HCT116 (cell line): Measurements from ENCODE around the gene RARG. TPM values are rescaled to one million over a fixed set of nuclear protein-coding genes. Genes with fewer than 3 reads are reported as not detected.

ENCODE experiments used
- ATAC-seq: fragments of 200-7000 bp; cut with Tn5 transposase; 2 replicates; pipeline ENCODE4 v1.9.1; 2020; ENCODE audit warnings: mild to moderate bottlenecking, moderate library complexity
- BruUV-seq: library from RNA; stranded (reverse); fragments of 400-500 nt; replicated peaks from 2 replicates; lab custom pipeline; 2021; lab: Mats Ljungman, UMichigan
- CTCF ChIA-PET: fragments of 300-600 bp; sonication (Branson Sonifier 250); formaldehyde crosslinking; loops from one replicate; lab custom pipeline; 2021; ENCODE audit warnings: antibody characterized with exemption; lab: Charles Lee
- POLR2A ChIA-PET: fragments of 300-600, 350-600 bp; sonication (Branson Sonifier 250); formaldehyde crosslinking; loops from one replicate; lab custom pipeline; 2021; ENCODE audit warnings: antibody characterized with exemption; lab: Charles Lee
- RAD21 ChIA-PET, 2 experiments: fragments of 300-600 bp; sonication (Branson Sonifier 250); formaldehyde crosslinking; loops; one replicate each; lab custom pipeline; 2023; ENCODE audit warnings: low total read pairs in 2 of 2; ENCODE audit not compliant: uncharacterized antibody in 2 of 2, unreplicated experiment in 2 of 2, low non-redundant PET in 1 of 2; lab: Charles Lee
- DNase-seq: peaks from one replicate; pipeline ENCODE4 v3.0.0-alpha.2; 2010; ENCODE audit warnings: low read depth, low spot score
- H2AFZ ChIP-seq: fragments of 200-600 bp; shearing (Covaris generic), sonication (generic); 2 replicates; pipeline ENCODE4 v1.6.1; 2017; ENCODE audit warnings: low read depth, mixed run types, mixed read lengths, antibody characterized with exemption, low read length; ENCODE audit not compliant: poor library complexity, severe bottlenecking
- H3K27ac ChIP-seq: 2 replicates; pipeline ENCODE4 v1.5.1; 2012; ENCODE audit warnings: low read depth, low read length
- H3K27me3 ChIP-seq: fragments of 200-600 bp; sonication (generic); 2 replicates; pipeline ENCODE4 v1.6.1; 2016; ENCODE audit warnings: mixed run types, low read length, mixed read lengths; ENCODE audit not compliant: insufficient read depth
- H3K36me3 ChIP-seq, 2 experiments: fragments of 200-500 bp in 1 of 2; fragments of 200-600 bp in 1 of 2; sonication (Bioruptor generic) in 1 of 2; sonication (generic) in 1 of 2; 2 replicates each; pipeline versions ENCODE4 v1.5.1 to v1.6.1; 2014 to 2016; ENCODE audit warnings: low read length in 2 of 2, inconsistent platforms in 1 of 2, mixed read lengths in 1 of 2, mixed run types in 1 of 2; ENCODE audit not compliant: insufficient read depth in 2 of 2, control insufficient read depth in 1 of 2
- H3K4me1 ChIP-seq, 2 experiments: fragments of 200-600 bp in 1 of 2; sonication (generic) in 1 of 2; 2 replicates each; pipeline versions ENCODE4 v1.5.1 to v1.6.1; 2012 to 2017; ENCODE audit warnings: low read length in 2 of 2, inconsistent platforms in 1 of 2, mild to moderate bottlenecking in 1 of 2, mixed read lengths in 1 of 2, mixed run types in 1 of 2, moderate library complexity in 1 of 2; ENCODE audit not compliant: insufficient read depth in 2 of 2, control insufficient read depth in 1 of 2
- H3K4me2 ChIP-seq: fragments of 200-600 bp; sonication (generic); 2 replicates; pipeline ENCODE4 v1.6.1; 2017; ENCODE audit warnings: mixed run types, low read length, mixed read lengths
- H3K4me3 ChIP-seq, 2 experiments: fragments of 200-600 bp in 1 of 2; sonication (generic) in 1 of 2; replicated peaks in 1 of 2; 2 replicates each; pipeline ENCODE4 v1.5.1; 2011 to 2016; ENCODE audit warnings: low read length in 2 of 2, control low read depth in 1 of 2, low read depth in 1 of 2, mild to moderate bottlenecking in 1 of 2, mixed read lengths in 1 of 2, mixed run types in 1 of 2
- H3K79me2 ChIP-seq: fragments of 200-600 bp; sonication (generic); 2 replicates; pipeline ENCODE4 v1.6.1; 2017; ENCODE audit warnings: mild to moderate bottlenecking, mixed run types, low read length, moderate library complexity, mixed read lengths; ENCODE audit not compliant: insufficient read depth
- H3K9ac ChIP-seq: fragments of 200-600 bp; sonication (generic); 2 replicates; pipeline ENCODE4 v1.6.1; 2016; ENCODE audit warnings: low read length, mixed read lengths
- H3K9me2 ChIP-seq: fragments of 200-600 bp; sonication (generic), shearing (Covaris generic); 2 replicates; pipeline ENCODE4 v1.6.1; 2017; ENCODE audit warnings: mixed run types, mild to moderate bottlenecking, moderate library complexity; ENCODE audit not compliant: insufficient read depth
- H3K9me3 ChIP-seq, 2 experiments: fragments of 200-500 bp in 1 of 2; fragments of 200-600 bp in 1 of 2; sonication (Bioruptor generic) in 1 of 2; sonication (generic) in 1 of 2; 2 replicates each; pipeline ENCODE4 v1.6.1; 2014 to 2017; ENCODE audit warnings: low read length in 2 of 2, mixed read lengths in 2 of 2, inconsistent platforms in 1 of 2, low read depth in 1 of 2, mild to moderate bottlenecking in 1 of 2, mixed run types in 1 of 2, moderate library complexity in 1 of 2; ENCODE audit not compliant: control insufficient read depth in 1 of 2, insufficient read depth in 1 of 2
- H4K20me1 ChIP-seq: fragments of 200-600 bp; sonication (generic), shearing (Covaris generic); 2 replicates; pipeline ENCODE4 v1.6.1; 2017; ENCODE audit warnings: mixed run types, mild to moderate bottlenecking, moderate library complexity; ENCODE audit not compliant: insufficient read depth
- ELF1 ChIP-seq: IDR thresholded peaks from 2 replicates; pipeline ENCODE4 v1.6.1; 2012; ENCODE audit warnings: low read depth, borderline replicate concordance
- EZH2 ChIP-seq: fragments of 200-600 bp; sonication (generic); IDR thresholded peaks from 2 replicates; pipeline ENCODE4 v1.6.1; 2017; ENCODE audit warnings: antibody characterized with exemption, mixed run types
- EZH2phosphoT487 ChIP-seq: fragments of 200-600 bp; IDR thresholded peaks from 2 replicates; pipeline ENCODE4 v1.6.1; 2018; ENCODE audit warnings: antibody characterized with exemption, borderline replicate concordance
- JUND ChIP-seq: IDR thresholded peaks from 2 replicates; pipeline ENCODE4 v1.6.1; 2012
- POLR2AphosphoS5 ChIP-seq: IDR thresholded peaks from 2 replicates; pipeline ENCODE4 v1.6.1; 2011; ENCODE audit warnings: mild to moderate bottlenecking, low read depth, low read length, moderate library complexity
- RAD21 ChIP-seq: IDR thresholded peaks from 2 replicates; pipeline ENCODE4 v1.6.1; 2012; ENCODE audit warnings: low read depth, mild to moderate bottlenecking
- SIN3A ChIP-seq: IDR thresholded peaks from 2 replicates; pipeline ENCODE4 v1.6.1; 2012; ENCODE audit warnings: low read depth
- ZFX ChIP-seq: fragments of 450-650 bp; IDR thresholded peaks from 2 replicates; pipeline ENCODE4 v1.6.1; 2017
- ZNF274 ChIP-seq: fragments of 200-500 bp; sonication (Bioruptor generic); IDR thresholded peaks from 2 replicates; pipeline ENCODE4 v1.6.1; 2014; ENCODE audit warnings: mild to moderate bottlenecking, low read depth, low read length, inconsistent platforms
- intact Hi-C: fragments of 100-400 bp; cut with micrococcal nuclease; formaldehyde crosslinking; loops from 2 replicates; pipeline ENCODE4 v1.10.0; 2022
- total RNA-seq: library from RNA; stranded (reverse); gene quantifications from one replicate; pipeline ENCODE4 v1.2.1, GENCODE V29; 2021; ENCODE audit not compliant: unreplicated experiment
- TF ChIP-seq, protein P1 (sequence below), 3 experiments: fragments of 200-600 bp in 1 of 3; sonication (generic) in 1 of 3; IDR thresholded peaks in 2 of 3; conservative IDR thresholded peaks in 1 of 3; 2 replicates each; pipeline ENCODE4 v1.5.1; 2012 to 2017; ENCODE audit warnings: low read depth in 2 of 3, low read length in 2 of 3, antibody characterized with exemption in 1 of 3, borderline replicate concordance in 1 of 3, control low read depth in 1 of 3, mild to moderate bottlenecking in 1 of 3, mixed read lengths in 1 of 3, mixed run types in 1 of 3, moderate library complexity in 1 of 3; ENCODE audit not compliant: insufficient read depth in 1 of 3

RARG gene
- total RNA-seq, 1 experiment from 2014 or later = 68.9 TPM

GRCh38 chr12:53224061-53224896 lies 7.7 kb downstream of the RARG start:
- H2AFZ ChIP-seq = no peak overlapping the region
- ChIA-PET POLR2A (no interaction called here), RAD21 (interaction anchor here in 1 of 2 experiments (0.6 kb wide), 1 partner anchor 10 kb away, joined by 6 read pairs; no protein-coding TSS in a partner anchor), CTCF (interaction anchor here (0.6 to 1.2 kb wide), 2 partner anchors 44 to 97 kb away, joined by 4 read pairs; partner anchors contain the start of genes AAAS and ESPL1)
- intact Hi-C loops = no loop called here
- H3K79me2 ChIP-seq = peaks cover 6% of the 10 kb centered on the region
- peak overlapping the region; percentile 46 for H3K27ac ChIP-seq
- H3K4me2 ChIP-seq = peak overlapping the region; percentile 54
- no peaks in the 10 kb centered on the region for H4K20me1 ChIP-seq
- ATAC-seq (peak; percentile 15), DNase-seq (no peak)
- H3K36me3 ChIP-seq = no peaks in the 10 kb centered on the region
- TF ChIP-seq, protein P1, sequence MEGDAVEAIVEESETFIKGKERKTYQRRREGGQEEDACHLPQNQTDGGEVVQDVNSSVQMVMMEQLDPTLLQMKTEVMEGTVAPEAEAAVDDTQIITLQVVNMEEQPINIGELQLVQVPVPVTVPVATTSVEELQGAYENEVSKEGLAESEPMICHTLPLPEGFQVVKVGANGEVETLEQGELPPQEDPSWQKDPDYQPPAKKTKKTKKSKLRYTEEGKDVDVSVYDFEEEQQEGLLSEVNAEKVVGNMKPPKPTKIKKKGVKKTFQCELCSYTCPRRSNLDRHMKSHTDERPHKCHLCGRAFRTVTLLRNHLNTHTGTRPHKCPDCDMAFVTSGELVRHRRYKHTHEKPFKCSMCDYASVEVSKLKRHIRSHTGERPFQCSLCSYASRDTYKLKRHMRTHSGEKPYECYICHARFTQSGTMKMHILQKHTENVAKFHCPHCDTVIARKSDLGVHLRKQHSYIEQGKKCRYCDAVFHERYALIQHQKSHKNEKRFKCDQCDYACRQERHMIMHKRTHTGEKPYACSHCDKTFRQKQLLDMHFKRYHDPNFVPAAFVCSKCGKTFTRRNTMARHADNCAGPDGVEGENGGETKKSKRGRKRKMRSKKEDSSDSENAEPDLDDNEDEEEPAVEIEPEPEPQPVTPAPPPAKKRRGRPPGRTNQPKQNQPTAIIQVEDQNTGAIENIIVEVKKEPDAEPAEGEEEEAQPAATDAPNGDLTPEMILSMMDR (IDR thresholded peaks at IDR 0.05 in 2 of 3, conservative IDR thresholded peaks at IDR 0.05 in 1 of 3; ENCODE audit: borderline replicate concordance in 1 of 3, insufficient read depth in 1 of 3, low read depth in 2 of 3, low read length in 2 of 3) = peak in 2 of 3 experiments; percentile 44; a peak in 4 of 6 replicates
- TF ChIP-seq ZNF274 = no peak
- BruUV-seq = no TSS peak
- H3K4me1 ChIP-seq = peaks cover 44 to 72% of the 10 kb centered on the region in 2 experiments
- no peaks in the 10 kb centered on the region for H3K9me3 ChIP-seq
- no peaks in the 10 kb centered on the region for H3K9me2 ChIP-seq
- peak overlapping the region; percentile 28 for H3K9ac ChIP-seq
- no peak overlapping the region for H3K4me3 ChIP-seq
- no peaks in the 10 kb centered on the region for H3K27me3 ChIP-seq

- no peaks in the 10 kb centered on the region for H4K20me1 ChIP-seq
- TF ChIP-seq EZH2 (no peak), ELF1 (no peak), POLR2AphosphoS5 (no peak), EZH2phosphoT487 (no peak), JUND (no peak), RAD21 (no peak), ZFX (no peak), SIN3A (no peak)
- H3K9me2 ChIP-seq = no peaks in the 10 kb centered on the region
- ChIA-PET CTCF (interaction anchor here (0.6 to 1.2 kb wide), 3 partner anchors 44 to 98 kb away, joined by 3 to 4 read pairs (median 4); partner anchors contain the start of genes AAAS and ESPL1), POLR2A (no interaction called here), RAD21 (no interaction called here)
- H2AFZ ChIP-seq = no peak overlapping the region
- no peaks in the 10 kb centered on the region for H3K9me3 ChIP-seq
- peak overlapping the region; percentile 54 for H3K4me2 ChIP-seq
- H3K36me3 ChIP-seq = no peaks in the 10 kb centered on the region
- ATAC-seq (no peak), DNase-seq (no peak)
- no TSS peak for BruUV-seq
- no peaks in the 10 kb centered on the region for H3K27me3 ChIP-seq
- H3K4me3 ChIP-seq = no peak overlapping the region
- peak overlapping the region; percentile 46 for H3K27ac ChIP-seq
- H3K79me2 ChIP-seq = peaks cover 14% of the 10 kb centered on the region
- H3K4me1 ChIP-seq = peaks cover 38 to 72% of the 10 kb centered on the region in 2 experiments
- intact Hi-C loops = no loop called here
- H3K9ac ChIP-seq = peak overlapping the region; percentile 93
Observed at GRCh38 chr12:53223389-53224060, 8.5 kb downstream of the RARG start.
